Measurements from ENCODE around the gene KCNJ6. TPM values are rescaled to one million over a fixed set of nuclear protein-coding genes. Genes with fewer than 3 reads are reported as not detected.
"Not testable (repeated sequence)": the region's sequence is repeated elsewhere in the genome, so short reads cannot be mapped to it uniquely, and the experiment has no call there.

The KCNJ6 gene
- total RNA-seq, 2 donors from 2014 or later = not detected

- no peak for ATAC-seq
Observed at GRCh38 chr21:37668462-37669239, 247.6 kb downstream of the KCNJ6 start.

GRCh38 chr21:37667380-37667779, 248.9 kb downstream of the KCNJ6 start:
- ATAC-seq = peak; percentile 41 to 56
- DNase-seq (ENCODE audit: low spot score) = no peak
- Mint-ChIP-seq H3K27me3 (peaks cover under 1 to 6% of the 10 kb centered on the region in 2 donors), H3K4me1 (ENCODE audit: low read depth in 2 of 2) (no peaks in the 10 kb centered on the region), H3K4me3 (no peak overlapping the region), H3K27ac (no peak overlapping the region), H3K9me3 (no peaks in the 10 kb centered on the region), H3K36me3 (no peaks in the 10 kb centered on the region)

More at GRCh38 chr21:37668462-37669239, 247.6 kb downstream of the KCNJ6 start:
- Mint-ChIP-seq H3K4me3 (no peak overlapping the region), H3K4me1 (ENCODE audit: low read depth in 2 of 2) (no peaks in the 10 kb centered on the region), H3K36me3 (no peaks in the 10 kb centered on the region), H3K27ac (no peak overlapping the region), H3K27me3 (peaks cover 10 to 12% of the 10 kb centered on the region in 2 donors), H3K9me3 (no peaks in the 10 kb centered on the region)
- no peak for DNase-seq (ENCODE audit: low spot score)

GRCh38 chr21:37665230-37666024, 250.8 kb downstream of the KCNJ6 start:
- Mint-ChIP-seq H3K9me3 (no peaks in the 10 kb centered on the region), H3K4me3 (no peak overlapping the region), H3K27me3 (peaks cover 0 to 6% of the 10 kb centered on the region in 2 donors), H3K36me3 (no peaks in the 10 kb centered on the region), H3K27ac (no peak overlapping the region), H3K4me1 (ENCODE audit: low read depth in 2 of 2) (no peaks in the 10 kb centered on the region)
- no peak for ATAC-seq
- no peak for DNase-seq (ENCODE audit: low spot score)

- H3K36me3 Mint-ChIP-seq; H3K27ac Mint-ChIP-seq; H3K4me1 Mint-ChIP-seq (ENCODE audit: low read depth in 2 of 2); ATAC-seq; H3K4me3 Mint-ChIP-seq; DNase-seq (ENCODE audit: low spot score); H3K9me3 Mint-ChIP-seq: not testable (repeated sequence)
- peaks cover 12 to 14% of the 10 kb centered on the region in 2 donors for H3K27me3 Mint-ChIP-seq
Observed at GRCh38 chr21:37662227-37662626, 254.0 kb downstream of the KCNJ6 start.

- Mint-ChIP-seq H3K9me3 (no peaks in the 10 kb centered on the region), H3K27me3 (peaks cover 12 to 13% of the 10 kb centered on the region in 2 donors), H3K4me3 (no peak overlapping the region), H3K4me1 (ENCODE audit: low read depth in 2 of 2) (no peaks in the 10 kb centered on the region), H3K36me3 (no peaks in the 10 kb centered on the region), H3K27ac (no peak overlapping the region)
- ATAC-seq (no peak), DNase-seq (ENCODE audit: low spot score) (no peak)
Observed at GRCh38 chr21:37660709-37661108, 255.5 kb downstream of the KCNJ6 start.

- ATAC-seq (no peak), DNase-seq (ENCODE audit: low spot score) (no peak)
- no peaks in the 10 kb centered on the region for H3K4me1 Mint-ChIP-seq (ENCODE audit: low read depth in 2 of 2)
- H3K27ac Mint-ChIP-seq = no peak overlapping the region
- peaks cover 10 to 12% of the 10 kb centered on the region in 2 donors for H3K27me3 Mint-ChIP-seq
- H3K9me3 Mint-ChIP-seq = no peaks in the 10 kb centered on the region
- no peak overlapping the region for H3K4me3 Mint-ChIP-seq
- no peaks in the 10 kb centered on the region for H3K36me3 Mint-ChIP-seq
Observed at GRCh38 chr21:37659874-37660273, 256.4 kb downstream of the KCNJ6 start.

- Mint-ChIP-seq H3K36me3 (no peaks in the 10 kb centered on the region), H3K27me3 (peaks cover 10 to 12% of the 10 kb centered on the region in 2 donors), H3K27ac (no peak overlapping the region), H3K4me1 (ENCODE audit: low read depth in 2 of 2) (no peaks in the 10 kb centered on the region), H3K9me3 (no peaks in the 10 kb centered on the region), H3K4me3 (no peak overlapping the region)
- DNase-seq (ENCODE audit: low spot score) (no peak), ATAC-seq (no peak)
Observed at GRCh38 chr21:37658817-37659458, 257.3 kb downstream of the KCNJ6 start.

GRCh38 chr21:37658121-37658816, 258.0 kb downstream of the KCNJ6 start:
- no peak for DNase-seq (ENCODE audit: low spot score)
- Mint-ChIP-seq H3K36me3 (no peaks in the 10 kb centered on the region), H3K27ac (no peak overlapping the region), H3K9me3 (no peaks in the 10 kb centered on the region), H3K4me1 (ENCODE audit: low read depth in 2 of 2) (no peaks in the 10 kb centered on the region), H3K27me3 (peaks cover 8 to 12% of the 10 kb centered on the region in 2 donors), H3K4me3 (no peak overlapping the region)
- ATAC-seq = no peak

GRCh38 chr21:37656899-37657298, 259.4 kb downstream of the KCNJ6 start:
- DNase-seq (ENCODE audit: low spot score) (no peak), ATAC-seq (peak in 1 of 2 donors; percentile 55)
- Mint-ChIP-seq H3K4me1 (ENCODE audit: low read depth in 2 of 2) (no peaks in the 10 kb centered on the region), H3K4me3 (no peak overlapping the region), H3K9me3 (no peaks in the 10 kb centered on the region), H3K36me3 (no peaks in the 10 kb centered on the region), H3K27ac (no peak overlapping the region), H3K27me3 (peaks cover 7 to 12% of the 10 kb centered on the region in 2 donors)

GRCh38 chr21:37655611-37656300, 260.5 kb downstream of the KCNJ6 start:
- DNase-seq (ENCODE audit: low spot score) (no peak), ATAC-seq (peak in 1 of 2 donors; percentile 15)
- Mint-ChIP-seq H3K27ac (no peak overlapping the region), H3K27me3 (peaks cover 7 to 12% of the 10 kb centered on the region in 2 donors), H3K4me3 (no peak overlapping the region), H3K36me3 (no peaks in the 10 kb centered on the region), H3K9me3 (no peaks in the 10 kb centered on the region), H3K4me1 (ENCODE audit: low read depth in 2 of 2) (no peaks in the 10 kb centered on the region)

GRCh38 chr21:37654596-37654995, 261.7 kb downstream of the KCNJ6 start:
- no peaks in the 10 kb centered on the region for H3K36me3 Mint-ChIP-seq
- H3K27ac Mint-ChIP-seq = no peak overlapping the region
- no peak overlapping the region for H3K4me3 Mint-ChIP-seq

GRCh38 chr21:37653201-37653600, 263.1 kb downstream of the KCNJ6 start:
- Mint-ChIP-seq H3K27ac (no peak overlapping the region), H3K4me3 (no peak overlapping the region), H3K36me3 (no peaks in the 10 kb centered on the region), H3K4me1 (ENCODE audit: low read depth in 2 of 2) (no peaks in the 10 kb centered on the region), H3K27me3 (peaks cover 3 to 5% of the 10 kb centered on the region in 2 donors), H3K9me3 (no peaks in the 10 kb centered on the region)
- ATAC-seq (no peak), DNase-seq (ENCODE audit: low spot score) (no peak)

More at GRCh38 chr21:37654596-37654995, 261.7 kb downstream of the KCNJ6 start:
- DNase-seq (ENCODE audit: low spot score) (no peak), ATAC-seq (no peak)
- no peaks in the 10 kb centered on the region for H3K9me3 Mint-ChIP-seq
- peaks cover 5 to 12% of the 10 kb centered on the region in 2 donors for H3K27me3 Mint-ChIP-seq
- no peaks in the 10 kb centered on the region for H3K4me1 Mint-ChIP-seq (ENCODE audit: low read depth in 2 of 2)

- no peak overlapping the region for H3K27ac Mint-ChIP-seq
- H3K4me3 Mint-ChIP-seq = no peak overlapping the region
- peaks cover under 1 to 6% of the 10 kb centered on the region in 2 donors for H3K27me3 Mint-ChIP-seq
- ATAC-seq (peak in 1 of 2 donors; percentile 36), DNase-seq (ENCODE audit: low spot score) (no peak)
- H3K36me3 Mint-ChIP-seq = no peaks in the 10 kb centered on the region
- no peaks in the 10 kb centered on the region for H3K4me1 Mint-ChIP-seq (ENCODE audit: low read depth in 2 of 2)
- H3K9me3 Mint-ChIP-seq = no peaks in the 10 kb centered on the region
Observed at GRCh38 chr21:37647781-37648180, 268.5 kb downstream of the KCNJ6 start.
